GM13977 (cell line): Measurements from ENCODE around the gene PHACTR1.
A peak's percentile ranks its signal among the peaks of the same experiment; 100 is the strongest.

ENCODE experiments used
- DNase-seq: peaks from one replicate; pipeline ENCODE4 v3.0.0; 2012; ENCODE audit warnings: low spot score
- in situ Hi-C: fragments of 300-500 bp; cut with MboI; formaldehyde crosslinking; loops from one replicate; pipeline ENCODE4 v1.12.0; 2022; ENCODE audit warnings: low sequenced_read_pairs, low pct_unique_long_range_greater_than_20kb, mixed read lengths, inconsistent platforms; ENCODE audit not compliant: unreplicated experiment
- TF ChIP-seq, protein P1 (sequence below): IDR thresholded peaks from 2 replicates; pipeline ENCODE4 v1.5.1; 2012; ENCODE audit warnings: mild to moderate bottlenecking, control low read depth; ENCODE audit not compliant: insufficient read depth; ENCODE audit errors: extremely low read depth, missing control alignments

The PHACTR1 gene

DNA sequence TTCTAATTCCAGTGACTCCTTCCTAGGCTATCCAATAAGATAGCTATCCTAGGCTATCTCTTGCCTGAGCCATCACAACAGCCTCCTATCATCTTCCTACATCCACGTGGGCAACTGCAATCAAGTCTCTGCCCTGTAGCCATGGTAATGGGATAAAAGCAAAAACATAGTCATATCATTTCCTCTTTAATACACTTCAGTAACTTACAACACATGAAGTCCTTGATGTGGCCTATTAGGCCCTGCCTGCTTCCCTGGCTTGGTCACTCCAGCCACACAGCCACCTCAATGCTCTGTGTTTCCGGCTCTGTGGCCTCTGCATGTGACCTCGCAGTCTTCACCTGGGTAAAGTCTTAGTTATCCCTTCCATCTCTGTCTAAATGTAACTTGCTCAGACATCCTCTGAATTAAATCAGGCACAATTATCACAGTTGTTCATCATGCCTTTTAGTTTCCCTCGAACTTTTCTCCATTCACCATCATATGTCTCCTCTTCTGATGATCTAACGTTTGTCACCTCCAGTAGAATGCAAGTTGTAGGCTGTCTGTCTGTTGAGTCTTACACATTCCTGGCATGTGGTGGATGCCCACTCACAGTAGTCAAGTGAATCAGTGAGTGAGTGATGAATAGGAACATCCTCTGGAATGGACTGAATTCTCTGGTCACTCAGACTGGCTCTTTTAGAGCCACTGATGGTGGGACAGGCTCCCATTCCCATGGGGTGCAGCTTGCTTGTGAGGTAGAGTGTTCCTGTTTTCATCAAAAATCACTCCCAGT lies 382.4 kb downstream of the PHACTR1 start:
- TF ChIP-seq, protein P1, sequence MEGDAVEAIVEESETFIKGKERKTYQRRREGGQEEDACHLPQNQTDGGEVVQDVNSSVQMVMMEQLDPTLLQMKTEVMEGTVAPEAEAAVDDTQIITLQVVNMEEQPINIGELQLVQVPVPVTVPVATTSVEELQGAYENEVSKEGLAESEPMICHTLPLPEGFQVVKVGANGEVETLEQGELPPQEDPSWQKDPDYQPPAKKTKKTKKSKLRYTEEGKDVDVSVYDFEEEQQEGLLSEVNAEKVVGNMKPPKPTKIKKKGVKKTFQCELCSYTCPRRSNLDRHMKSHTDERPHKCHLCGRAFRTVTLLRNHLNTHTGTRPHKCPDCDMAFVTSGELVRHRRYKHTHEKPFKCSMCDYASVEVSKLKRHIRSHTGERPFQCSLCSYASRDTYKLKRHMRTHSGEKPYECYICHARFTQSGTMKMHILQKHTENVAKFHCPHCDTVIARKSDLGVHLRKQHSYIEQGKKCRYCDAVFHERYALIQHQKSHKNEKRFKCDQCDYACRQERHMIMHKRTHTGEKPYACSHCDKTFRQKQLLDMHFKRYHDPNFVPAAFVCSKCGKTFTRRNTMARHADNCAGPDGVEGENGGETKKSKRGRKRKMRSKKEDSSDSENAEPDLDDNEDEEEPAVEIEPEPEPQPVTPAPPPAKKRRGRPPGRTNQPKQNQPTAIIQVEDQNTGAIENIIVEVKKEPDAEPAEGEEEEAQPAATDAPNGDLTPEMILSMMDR, result no peak
- in situ Hi-C loops, result no loop called here
- peak; percentile 11 for DNase-seq

DNA sequence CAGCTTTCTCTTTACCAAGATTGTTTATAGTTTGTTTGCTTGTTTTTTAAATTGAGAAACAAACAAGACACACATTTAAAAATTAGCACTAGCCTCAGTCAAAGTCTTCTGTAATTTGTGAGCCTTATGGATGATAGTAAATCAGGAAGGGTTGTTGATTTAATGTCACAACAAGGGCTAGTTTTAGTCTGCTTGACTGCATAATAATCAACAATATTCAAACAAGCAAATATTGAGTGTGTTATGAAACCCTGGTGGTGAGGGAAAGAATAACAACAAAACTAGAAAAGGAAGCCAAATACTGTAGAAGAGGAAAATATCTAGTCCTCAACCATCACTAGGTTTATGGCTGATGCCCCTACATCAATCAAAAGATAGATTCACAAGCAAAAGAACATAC lies 383.2 kb downstream of the PHACTR1 start:
- DNase-seq, result no peak
- TF ChIP-seq, protein P1, result no peak
- in situ Hi-C loops, result no loop called here

DNA sequence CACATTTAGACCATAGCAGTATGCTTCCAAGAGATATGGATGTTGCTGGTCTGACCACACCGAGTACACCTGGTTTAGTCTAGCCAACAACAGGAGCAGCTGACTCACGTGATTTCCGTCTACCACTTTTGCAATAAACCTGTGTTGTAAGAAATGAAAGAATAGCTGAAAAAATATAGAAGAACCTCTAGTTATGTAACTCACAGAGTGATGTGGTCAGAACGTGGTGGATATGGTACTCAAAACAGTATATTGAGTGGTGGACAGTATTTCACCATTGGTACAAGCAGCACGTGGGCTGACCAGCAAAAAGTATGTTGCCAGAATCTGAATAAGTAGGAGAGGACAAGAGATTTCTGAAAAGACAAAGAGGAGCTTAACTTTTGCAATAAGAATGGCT lies 384.8 kb downstream of the PHACTR1 start:
- no peak for DNase-seq
- in situ Hi-C loops, result no loop called here
- TF ChIP-seq, protein P1, result no peak

DNA sequence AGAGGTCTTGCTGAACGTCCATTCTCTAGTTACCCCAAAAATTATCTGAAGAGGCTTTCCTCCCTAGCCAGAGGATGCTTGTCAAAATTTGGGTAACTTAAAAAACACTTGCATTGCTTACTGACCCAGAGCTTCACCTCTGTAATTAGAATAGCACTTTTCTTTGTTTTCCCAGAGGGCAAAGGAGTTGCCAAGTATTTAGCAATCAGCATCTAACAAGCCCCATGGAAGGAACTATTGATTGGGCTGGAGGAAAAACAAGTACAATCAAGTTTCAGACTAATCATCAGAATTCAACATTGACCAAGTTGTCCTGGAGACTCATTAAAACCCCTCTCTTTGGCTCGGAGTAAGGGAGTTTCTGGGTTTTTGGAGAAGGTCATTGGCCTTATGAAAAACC lies 385.4 kb downstream of the PHACTR1 start:
- in situ Hi-C loops, result no loop called here
- DNase-seq, result no peak
- TF ChIP-seq, protein P1, result no peak

DNA sequence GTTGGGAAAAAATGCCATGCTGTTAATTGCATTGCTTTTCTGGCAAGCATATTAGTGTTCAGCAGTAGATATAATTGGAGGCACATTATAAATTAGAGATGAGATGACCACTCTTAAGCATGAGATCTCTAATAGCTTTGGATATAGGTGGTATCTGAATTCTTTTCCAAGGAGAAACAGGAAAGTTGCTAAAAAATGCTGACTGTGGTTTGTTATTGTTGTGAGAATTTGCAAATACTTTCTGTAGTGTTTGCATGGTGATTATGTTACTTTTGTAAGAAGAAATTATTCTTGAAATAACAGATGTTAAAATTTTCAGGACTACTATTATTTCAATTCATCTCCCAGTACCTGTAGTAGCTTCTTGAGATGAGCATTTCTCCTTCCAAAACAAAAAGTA lies 386.6 kb downstream of the PHACTR1 start:
- in situ Hi-C loops, result no loop called here
- TF ChIP-seq, protein P1, result no peak
- DNase-seq, result no peak

DNA sequence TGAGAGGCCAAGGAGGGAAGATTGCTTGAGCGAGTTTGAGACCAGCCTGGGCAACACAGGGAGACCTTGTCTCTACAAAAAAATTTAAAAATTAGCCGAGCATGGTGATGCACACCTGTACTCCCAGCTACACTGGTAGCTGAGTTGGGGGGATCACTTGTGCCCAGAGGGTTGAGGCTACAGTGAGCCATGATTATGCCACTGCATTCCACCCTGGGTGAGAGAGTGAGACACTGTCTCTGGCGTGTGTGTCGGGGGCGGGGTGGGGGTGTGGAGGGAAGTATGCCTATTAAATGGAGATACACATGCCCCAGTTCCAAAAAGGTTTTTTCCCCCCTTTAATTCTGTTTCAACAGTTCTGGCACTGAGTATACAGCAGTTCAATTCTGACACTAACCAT lies 388.6 kb downstream of the PHACTR1 start:
- TF ChIP-seq, protein P1, result no peak
- in situ Hi-C loops, result no loop called here
- DNase-seq, result no peak
